Mucosa of descending colon (tissue), 3 donors: ENCODE data around the gene TBC1D20. TPM values are rescaled to one million over a fixed set of nuclear protein-coding genes. Genes with fewer than 3 reads are reported as not detected.

Experiments used
- ATAC-seq: fragments of 200-7000 bp; cut with Tn5 transposase; one replicate; pipeline ENCODE4 v1.9.1; 2020; ENCODE audit warnings: mild to moderate bottlenecking, moderate library complexity
- DNase-seq, 3 donors: peaks; one replicate each; pipeline ENCODE4 v3.0.0-alpha.2; 2020
- H3K36me3 ChIP-seq: fragments of 200-600 bp; one replicate; pipeline ENCODE4 v1.8.0; 2021; ENCODE audit warnings: low read depth, mild to moderate bottlenecking
- H3K4me1 ChIP-seq: fragments of 200-600 bp; one replicate; pipeline ENCODE4 v1.8.0; 2021; ENCODE audit warnings: low read depth, mild to moderate bottlenecking
- H3K4me3 ChIP-seq: fragments of 200-600 bp; one replicate; pipeline ENCODE4 v1.8.0; 2021; ENCODE audit warnings: mild to moderate bottlenecking
- H3K9me3 ChIP-seq: fragments of 200-600 bp; one replicate; pipeline ENCODE4 v1.8.0; 2021; ENCODE audit warnings: mild to moderate bottlenecking
- CTCF ChIP-seq: fragments of 200-600 bp; IDR thresholded peaks from one replicate; pipeline ENCODE4 v1.8.0; 2022; ENCODE audit warnings: antibody characterized with exemption, mild to moderate bottlenecking
- intact Hi-C, 2 donors: fragments of 100-400 bp; cut with DNase I in 1 of 2; cut with micrococcal nuclease in 1 of 2; formaldehyde crosslinking; loops; one replicate each; pipeline versions ENCODE4 v1.11.0 to v1.11.1; 2022; cut with DNase I, micrococcal nuclease
- total RNA-seq, 3 donors: library from RNA; stranded (reverse); fragmentation: NEBNext Ultra II Directional in 2 of 3; extraction: Animal tissue kit (Norgen Biotek cat#: 25700) in 2 of 3; gene quantifications; one replicate each; pipeline versions ENCODE4 v1.2.1 to v1.2.4, GENCODE V29; 2021 to 2023
- donor health status: DM: no; HTN: no; CAD: no; lungs with moderate emphysema.
- donor health status: DM: no; HTN: no; CAD: no.
- donor health status: DM: no; HTN: yes; CAD: no.

TBC1D20 gene
- total RNA-seq, 3 donors from 2014 or later: 30.4 to 49.6 (median 36.0) TPM

- Histone ChIP-seq H3K4me1 (peaks cover 4% of the 10 kb centered on the region), H3K36me3 (no peaks in the 10 kb centered on the region), H3K4me3 (no peak overlapping the region), H3K9me3 (no peaks in the 10 kb centered on the region)
- TF ChIP-seq CTCF: no peak
- DNase-seq (no peak), ATAC-seq (no peak)
- intact Hi-C loops: no loop called here
Measured at GRCh38 chr20:404088-404487, 58.2 kb downstream of the TBC1D20 start.

GRCh38 chr20:403582-403957, 58.8 kb downstream of the TBC1D20 start:
- H3K4me1 ChIP-seq: peaks cover 4% of the 10 kb centered on the region
- TF ChIP-seq CTCF: no peak
- H3K36me3 ChIP-seq: no peaks in the 10 kb centered on the region
- H3K9me3 ChIP-seq: no peaks in the 10 kb centered on the region
- H3K4me3 ChIP-seq: no peak overlapping the region
- no peak for DNase-seq
- intact Hi-C loops: no loop called here
- no peak for ATAC-seq

- Histone ChIP-seq H3K4me1 (peaks cover 4% of the 10 kb centered on the region), H3K9me3 (no peaks in the 10 kb centered on the region), H3K4me3 (no peak overlapping the region), H3K36me3 (no peaks in the 10 kb centered on the region)
- DNase-seq: no peak
- no peak for TF ChIP-seq CTCF
- ATAC-seq: no peak
- intact Hi-C loops: no loop called here
Measured at GRCh38 chr20:402898-403581, 59.3 kb downstream of the TBC1D20 start.

GRCh38 chr20:402496-402885, 59.8 kb downstream of the TBC1D20 start:
- ATAC-seq (no peak), DNase-seq (no peak)
- no peak for TF ChIP-seq CTCF
- Histone ChIP-seq H3K9me3 (no peaks in the 10 kb centered on the region), H3K4me1 (peaks cover 4% of the 10 kb centered on the region), H3K36me3 (no peaks in the 10 kb centered on the region), H3K4me3 (no peak overlapping the region)
- intact Hi-C loops: no loop called here

GRCh38 chr20:401682-402495, 60.4 kb downstream of the TBC1D20 start:
- Histone ChIP-seq H3K9me3 (no peaks in the 10 kb centered on the region), H3K36me3 (no peaks in the 10 kb centered on the region), H3K4me1 (peaks cover 2% of the 10 kb centered on the region), H3K4me3 (no peak overlapping the region)
- intact Hi-C loops: no loop called here
- DNase-seq (peak in 1 of 3 donors; percentile 47), ATAC-seq (peak; percentile 96)
- no peak for TF ChIP-seq CTCF
